HFFc6 (cell line): ENCODE data around the gene TPCN1. TPM values are rescaled to one million over a fixed set of nuclear protein-coding genes. Genes with fewer than 3 reads are reported as not detected.

Experiments used
- DNase-seq: peaks from one replicate; pipeline ENCODE4 v3.0.0-alpha.2; 2018
- H3K27ac Mint-ChIP-seq: 2 replicates; pipeline ENCODE4 v1.8.0; 2020; ENCODE audit warnings: mild to moderate bottlenecking, mixed read lengths
- H3K27me3 Mint-ChIP-seq: 2 replicates; pipeline ENCODE4 v1.8.0; 2021; ENCODE audit warnings: mild to moderate bottlenecking, moderate library complexity, mixed read lengths; ENCODE audit not compliant: insufficient read depth
- H3K36me3 Mint-ChIP-seq: 2 replicates; pipeline ENCODE4 v1.8.0; 2021; ENCODE audit warnings: low read depth, mixed read lengths
- H3K4me1 Mint-ChIP-seq: 2 replicates; pipeline ENCODE4 v1.8.0; 2020; ENCODE audit warnings: low read depth, mixed read lengths
- H3K4me3 Mint-ChIP-seq: 2 replicates; pipeline ENCODE4 v1.8.0; 2020; ENCODE audit warnings: mild to moderate bottlenecking, moderate library complexity, mixed read lengths
- H3K9me3 Mint-ChIP-seq: 2 replicates; pipeline ENCODE4 v1.8.0; 2020; ENCODE audit warnings: mild to moderate bottlenecking, mixed read lengths
- long read RNA-seq: library from polyadenylated mRNA; unstranded; transcript quantifications from one replicate; pipeline ENCODE4 v2.0.0, GENCODE V29; 2019
- total RNA-seq, 6 experiments: library from RNA; stranded (reverse); fragmentation: NEBNext Ultra II Directional; extraction: Animal tissue kit (Norgen Biotek cat#: 25700); gene quantifications; 2 replicates in 1 of 6; 3 replicates in 5 of 6; pipeline ENCODE4 v1.2.3, GENCODE V29; 2021
- TF ChIP-seq, protein P1 (sequence below): fragments of 200-600 bp; sonication (generic); IDR thresholded peaks from 2 replicates; pipeline ENCODE4 v1.5.0; 2021; ENCODE audit warnings: antibody characterized with exemption, mild to moderate bottlenecking

TPCN1 gene
- 10 to 100 TPM; 19.0 to 33.3 (median 20.6) TPM for total RNA-seq
- long read RNA-seq, full-length matches to known transcripts: 5 of 13 reads
- long read RNA-seq, partial matches to known transcripts: 5 of 13 reads
- long read RNA-seq, other reads (novel, unspliced or antisense): 3 of 13 reads

- H3K27ac Mint-ChIP-seq: peak within 1 kb of the TSS; percentile 89
- peak; percentile 100 for DNase-seq
- H3K27me3 Mint-ChIP-seq: peaks cover 7% of the 10 kb centered on the region; the same call in 1 of the 2 replicates
- no peaks in the 10 kb centered on the region for H3K36me3 Mint-ChIP-seq
- no peaks in the 10 kb centered on the region for H3K9me3 Mint-ChIP-seq
- peaks cover 43% of the 10 kb centered on the region for H3K4me1 Mint-ChIP-seq
- TF ChIP-seq, protein P1, sequence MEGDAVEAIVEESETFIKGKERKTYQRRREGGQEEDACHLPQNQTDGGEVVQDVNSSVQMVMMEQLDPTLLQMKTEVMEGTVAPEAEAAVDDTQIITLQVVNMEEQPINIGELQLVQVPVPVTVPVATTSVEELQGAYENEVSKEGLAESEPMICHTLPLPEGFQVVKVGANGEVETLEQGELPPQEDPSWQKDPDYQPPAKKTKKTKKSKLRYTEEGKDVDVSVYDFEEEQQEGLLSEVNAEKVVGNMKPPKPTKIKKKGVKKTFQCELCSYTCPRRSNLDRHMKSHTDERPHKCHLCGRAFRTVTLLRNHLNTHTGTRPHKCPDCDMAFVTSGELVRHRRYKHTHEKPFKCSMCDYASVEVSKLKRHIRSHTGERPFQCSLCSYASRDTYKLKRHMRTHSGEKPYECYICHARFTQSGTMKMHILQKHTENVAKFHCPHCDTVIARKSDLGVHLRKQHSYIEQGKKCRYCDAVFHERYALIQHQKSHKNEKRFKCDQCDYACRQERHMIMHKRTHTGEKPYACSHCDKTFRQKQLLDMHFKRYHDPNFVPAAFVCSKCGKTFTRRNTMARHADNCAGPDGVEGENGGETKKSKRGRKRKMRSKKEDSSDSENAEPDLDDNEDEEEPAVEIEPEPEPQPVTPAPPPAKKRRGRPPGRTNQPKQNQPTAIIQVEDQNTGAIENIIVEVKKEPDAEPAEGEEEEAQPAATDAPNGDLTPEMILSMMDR: peak; percentile 16; the same call in 1 of the 2 replicates
- H3K4me3 Mint-ChIP-seq: peak within 1 kb of the TSS; percentile 92
These were observed at the start of gene TPCN1 for GRCh38 chr12:113221181-113221996. TSS of gene TPCN1 (plus strand) at chr12:113221464. CDS start at chr12:113226853, 5,389 bp downstream.

GRCh38 chr12:113171543-113171942 is 49.7 kb upstream of the TPCN1 start:
- Mint-ChIP-seq H3K4me3 (no peak overlapping the region), H3K27me3 (no peaks in the 10 kb centered on the region), H3K9me3 (no peaks in the 10 kb centered on the region), H3K36me3 (peaks cover 25% of the 10 kb centered on the region), H3K27ac (no peak overlapping the region), H3K4me1 (no peaks in the 10 kb centered on the region)
- no peak for DNase-seq
- TF ChIP-seq, protein P1: no peak

DNA sequence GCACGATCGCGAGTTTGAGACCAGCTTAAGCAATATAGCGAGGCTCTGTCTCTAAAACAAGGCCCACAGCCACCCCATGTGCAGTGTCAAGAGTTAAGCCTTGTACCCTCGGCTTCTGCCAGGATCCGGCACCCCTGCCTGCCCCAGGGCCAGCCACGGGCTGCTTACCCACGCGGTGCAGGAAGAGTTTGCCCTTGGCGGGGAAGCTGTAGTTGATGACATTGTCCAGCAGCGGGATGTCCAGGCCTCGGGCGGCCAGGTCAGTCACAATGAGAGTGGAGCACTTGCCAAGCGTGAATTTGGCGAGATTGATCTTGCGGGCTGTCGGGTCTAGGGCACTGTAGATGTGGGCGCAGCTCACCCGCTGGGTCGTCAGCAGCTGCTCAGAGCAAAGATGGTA is 49.1 kb upstream of the TPCN1 start:
- Mint-ChIP-seq H3K27ac (no peak overlapping the region), H3K4me1 (no peaks in the 10 kb centered on the region), H3K9me3 (peaks cover 2% of the 10 kb centered on the region; the same call in 1 of the 2 replicates), H3K27me3 (no peaks in the 10 kb centered on the region), H3K36me3 (peaks cover 31% of the 10 kb centered on the region), H3K4me3 (no peak overlapping the region)
- TF ChIP-seq, protein P1: no peak
- DNase-seq: no peak

GRCh38 chr12:113173081-113173698 is 48.1 kb upstream of the TPCN1 start:
- Mint-ChIP-seq H3K36me3 (peaks cover 41% of the 10 kb centered on the region), H3K27ac (no peak overlapping the region), H3K27me3 (no peaks in the 10 kb centered on the region), H3K4me3 (no peak overlapping the region), H3K9me3 (peaks cover 6% of the 10 kb centered on the region; the same call in 1 of the 2 replicates), H3K4me1 (no peaks in the 10 kb centered on the region)
- TF ChIP-seq, protein P1: no peak
- DNase-seq: no peak

DNA sequence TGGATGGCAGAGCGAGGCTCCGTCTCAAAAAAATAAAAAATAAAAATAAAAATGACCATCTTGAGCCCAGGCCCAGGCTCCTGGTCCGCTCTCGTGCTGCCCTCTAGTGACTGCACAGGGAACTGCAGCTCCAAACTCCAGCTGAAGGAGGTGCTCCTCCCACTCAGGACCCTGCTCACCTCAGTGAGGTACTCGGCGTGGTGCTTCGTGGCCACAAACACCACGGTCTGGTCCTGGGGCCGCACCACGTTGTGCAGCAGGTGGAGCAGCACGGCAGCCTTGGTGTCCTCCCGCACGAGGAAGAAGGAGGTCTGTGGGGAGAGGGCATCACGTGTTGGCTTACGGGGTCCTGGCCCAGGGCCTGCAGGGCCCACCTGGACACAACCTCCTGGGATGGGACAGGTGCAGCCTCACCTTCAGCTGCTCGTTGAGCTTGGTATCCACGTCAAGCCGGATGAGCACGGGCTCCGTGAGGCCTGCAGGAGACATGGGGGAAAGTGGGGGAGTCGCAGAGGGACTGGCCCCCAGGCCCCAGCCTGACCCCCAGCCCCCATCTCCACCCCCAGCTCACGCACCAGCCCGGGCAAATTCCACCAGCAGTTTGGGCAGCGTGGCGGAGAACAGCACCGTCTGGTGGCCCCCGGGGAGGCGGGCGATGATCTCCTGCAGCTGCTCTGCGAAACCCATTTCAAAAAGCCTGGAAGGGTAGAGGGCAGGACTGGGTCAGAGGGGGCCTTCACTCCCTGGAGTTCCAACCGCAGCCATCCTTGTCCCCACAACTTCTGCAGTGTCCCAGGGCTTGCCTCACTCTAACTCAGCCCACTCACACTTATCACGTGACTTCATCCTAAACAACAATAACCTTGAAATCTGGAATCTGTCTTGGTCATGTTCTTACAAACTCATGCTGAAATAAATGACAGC is 46.5 kb upstream of the TPCN1 start:
- Mint-ChIP-seq H3K4me3 (no peak overlapping the region), H3K36me3 (peaks cover 45% of the 10 kb centered on the region), H3K27ac (peak overlapping the region; percentile 15; the same call in 1 of the 2 replicates), H3K27me3 (no peaks in the 10 kb centered on the region), H3K4me1 (no peaks in the 10 kb centered on the region), H3K9me3 (peaks cover 6% of the 10 kb centered on the region; the same call in 1 of the 2 replicates)
- TF ChIP-seq, protein P1: peak; percentile 100
- DNase-seq: peak; percentile 59
